Measurements from ENCODE around the gene PHKB. TPM values are rescaled to one million over a fixed set of nuclear protein-coding genes. Genes with fewer than 3 reads are reported as not detected.

PHKB gene
- total RNA-seq, 2 donors from 2014 or later = 22.4 to 32.2 TPM

GRCh38 chr16:47626246-47626645 lies 165.1 kb downstream of the PHKB start:
- H3K4me3 Mint-ChIP-seq = no peak overlapping the region
- H3K36me3 Mint-ChIP-seq (ENCODE audit: low read depth) = no peaks in the 10 kb centered on the region
- H3K9me3 Mint-ChIP-seq = peaks cover 4% of the 10 kb centered on the region
- no peak overlapping the region for H3K27ac Mint-ChIP-seq
- no peaks in the 10 kb centered on the region for H3K27me3 Mint-ChIP-seq
- no peak for ATAC-seq (replicated peaks)
- no peaks in the 10 kb centered on the region for H3K4me1 Mint-ChIP-seq

- Mint-ChIP-seq H3K9me3 (peaks cover 4% of the 10 kb centered on the region), H3K27me3 (no peaks in the 10 kb centered on the region), H3K4me1 (no peaks in the 10 kb centered on the region), H3K4me3 (no peak overlapping the region), H3K27ac (no peak overlapping the region), H3K36me3 (ENCODE audit: low read depth) (no peaks in the 10 kb centered on the region)
- no peak for ATAC-seq (replicated peaks)
Measured at GRCh38 chr16:47627085-47627639, 166.0 kb downstream of the PHKB start.

GRCh38 chr16:47627721-47628120 lies 166.6 kb downstream of the PHKB start:
- no peaks in the 10 kb centered on the region for H3K4me1 Mint-ChIP-seq
- H3K27me3 Mint-ChIP-seq = no peaks in the 10 kb centered on the region
- no peaks in the 10 kb centered on the region for H3K36me3 Mint-ChIP-seq (ENCODE audit: low read depth)
- no peak for ATAC-seq (replicated peaks)
- H3K4me3 Mint-ChIP-seq = no peak overlapping the region
- H3K9me3 Mint-ChIP-seq = peaks cover 4% of the 10 kb centered on the region
- no peak overlapping the region for H3K27ac Mint-ChIP-seq

- peaks cover 4% of the 10 kb centered on the region for H3K9me3 Mint-ChIP-seq
- H3K27me3 Mint-ChIP-seq = no peaks in the 10 kb centered on the region
- H3K36me3 Mint-ChIP-seq (ENCODE audit: low read depth) = peaks cover 27% of the 10 kb centered on the region
- H3K4me1 Mint-ChIP-seq = no peaks in the 10 kb centered on the region
- no peak overlapping the region for H3K4me3 Mint-ChIP-seq
- ATAC-seq (replicated peaks) = no peak
- peak overlapping the region; percentile 4 for H3K27ac Mint-ChIP-seq
Measured at GRCh38 chr16:47631131-47631530, 170.0 kb downstream of the PHKB start.

GRCh38 chr16:47634126-47634525 lies 173.0 kb downstream of the PHKB start:
- Mint-ChIP-seq H3K9me3 (peaks cover 4% of the 10 kb centered on the region), H3K4me1 (no peaks in the 10 kb centered on the region), H3K27me3 (no peaks in the 10 kb centered on the region), H3K27ac (no peak overlapping the region), H3K36me3 (ENCODE audit: low read depth) (peaks cover 28% of the 10 kb centered on the region), H3K4me3 (no peak overlapping the region)
- no peak for ATAC-seq (replicated peaks)

GRCh38 chr16:47634727-47635126 lies 173.6 kb downstream of the PHKB start:
- ATAC-seq (replicated peaks) = no peak
- Mint-ChIP-seq H3K36me3 (ENCODE audit: low read depth) (peaks cover 28% of the 10 kb centered on the region), H3K27ac (no peak overlapping the region), H3K4me1 (no peaks in the 10 kb centered on the region), H3K9me3 (peaks cover 4% of the 10 kb centered on the region), H3K4me3 (no peak overlapping the region), H3K27me3 (no peaks in the 10 kb centered on the region)

- peaks cover 33% of the 10 kb centered on the region for H3K36me3 Mint-ChIP-seq (ENCODE audit: low read depth)
- H3K27me3 Mint-ChIP-seq = no peaks in the 10 kb centered on the region
- peaks cover 4% of the 10 kb centered on the region for H3K4me1 Mint-ChIP-seq
- H3K4me3 Mint-ChIP-seq = no peak overlapping the region
- ATAC-seq (replicated peaks) = no peak
- H3K9me3 Mint-ChIP-seq = no peaks in the 10 kb centered on the region
- no peak overlapping the region for H3K27ac Mint-ChIP-seq
Measured at GRCh38 chr16:47636501-47637099, 175.5 kb downstream of the PHKB start.

GRCh38 chr16:47638175-47638574 lies 177.0 kb downstream of the PHKB start:
- Mint-ChIP-seq H3K36me3 (ENCODE audit: low read depth) (peaks cover 46% of the 10 kb centered on the region), H3K27me3 (no peaks in the 10 kb centered on the region), H3K4me3 (no peak overlapping the region), H3K27ac (no peak overlapping the region), H3K9me3 (no peaks in the 10 kb centered on the region), H3K4me1 (peaks cover 5% of the 10 kb centered on the region)
- no peak for ATAC-seq (replicated peaks)

- no peak for ATAC-seq (replicated peaks)
- Mint-ChIP-seq H3K36me3 (ENCODE audit: low read depth) (peaks cover 34% of the 10 kb centered on the region), H3K9me3 (no peaks in the 10 kb centered on the region), H3K27ac (no peak overlapping the region), H3K4me1 (peaks cover 5% of the 10 kb centered on the region), H3K27me3 (no peaks in the 10 kb centered on the region), H3K4me3 (no peak overlapping the region)
Measured at GRCh38 chr16:47640661-47641060, 179.5 kb downstream of the PHKB start.

- no peak overlapping the region for H3K27ac Mint-ChIP-seq
- peaks cover 42% of the 10 kb centered on the region for H3K36me3 Mint-ChIP-seq (ENCODE audit: low read depth)
- peak; percentile 43 for ATAC-seq (replicated peaks)
- H3K9me3 Mint-ChIP-seq = no peaks in the 10 kb centered on the region
- H3K4me1 Mint-ChIP-seq = peaks cover 5% of the 10 kb centered on the region
- no peaks in the 10 kb centered on the region for H3K27me3 Mint-ChIP-seq
- H3K4me3 Mint-ChIP-seq = no peak overlapping the region
Measured at GRCh38 chr16:47643323-47644000, 182.3 kb downstream of the PHKB start.

- ATAC-seq (replicated peaks) = no peak
- Mint-ChIP-seq H3K9me3 (no peaks in the 10 kb centered on the region), H3K36me3 (ENCODE audit: low read depth) (peaks cover 48% of the 10 kb centered on the region), H3K4me1 (peaks cover 5% of the 10 kb centered on the region), H3K4me3 (no peak overlapping the region), H3K27ac (no peak overlapping the region), H3K27me3 (no peaks in the 10 kb centered on the region)
Measured at GRCh38 chr16:47644166-47644565, 183.0 kb downstream of the PHKB start.

- Mint-ChIP-seq H3K9me3 (no peaks in the 10 kb centered on the region), H3K27ac (no peak overlapping the region), H3K36me3 (ENCODE audit: low read depth) (peaks cover 49% of the 10 kb centered on the region), H3K27me3 (no peaks in the 10 kb centered on the region), H3K4me1 (peaks cover 5% of the 10 kb centered on the region), H3K4me3 (no peak overlapping the region)
- no peak for ATAC-seq (replicated peaks)
Measured at GRCh38 chr16:47644661-47645060, 183.5 kb downstream of the PHKB start.

GRCh38 chr16:47646914-47647313 lies 185.8 kb downstream of the PHKB start:
- peaks cover 64% of the 10 kb centered on the region for H3K36me3 Mint-ChIP-seq (ENCODE audit: low read depth)
- H3K4me1 Mint-ChIP-seq = no peaks in the 10 kb centered on the region
- H3K9me3 Mint-ChIP-seq = no peaks in the 10 kb centered on the region
- no peak for ATAC-seq (replicated peaks)
- no peak overlapping the region for H3K4me3 Mint-ChIP-seq
- no peaks in the 10 kb centered on the region for H3K27me3 Mint-ChIP-seq
- H3K27ac Mint-ChIP-seq = no peak overlapping the region

GRCh38 chr16:47657032-47657431 lies 195.9 kb downstream of the PHKB start:
- no peak for ATAC-seq (replicated peaks)
- H3K27me3 Mint-ChIP-seq = no peaks in the 10 kb centered on the region
- no peaks in the 10 kb centered on the region for H3K4me1 Mint-ChIP-seq

GRCh38 chr16:47657977-47658376 lies 196.8 kb downstream of the PHKB start:
- Mint-ChIP-seq H3K4me3 (no peak overlapping the region), H3K9me3 (no peaks in the 10 kb centered on the region), H3K27ac (no peak overlapping the region), H3K27me3 (no peaks in the 10 kb centered on the region), H3K36me3 (ENCODE audit: low read depth) (peaks cover 66% of the 10 kb centered on the region), H3K4me1 (no peaks in the 10 kb centered on the region)
- ATAC-seq (replicated peaks) = no peak

More at GRCh38 chr16:47657032-47657431, 195.9 kb downstream of the PHKB start:
- no peak overlapping the region for H3K4me3 Mint-ChIP-seq
- peaks cover 71% of the 10 kb centered on the region for H3K36me3 Mint-ChIP-seq (ENCODE audit: low read depth)
- no peaks in the 10 kb centered on the region for H3K9me3 Mint-ChIP-seq
- no peak overlapping the region for H3K27ac Mint-ChIP-seq
